SK-N-SH (cell line): Measurements from ENCODE around the gene TSACC. TPM values are rescaled to one million over a fixed set of nuclear protein-coding genes. Genes with fewer than 3 reads are reported as not detected.
"Not testable (repeated sequence)": the region's sequence is repeated elsewhere in the genome, so short reads cannot be mapped to it uniquely, and the experiment has no call there.

Source experiments
- CTCF ChIA-PET: fragments of 300-600, 350-600 bp; formaldehyde crosslinking; extraction: SDS; loops from one replicate; lab custom pipeline; 2021; lab: Yijun Ruan, JAX
- POLR2A ChIA-PET: fragments of 350-600 bp; sonication (Branson Sonifier 250); formaldehyde crosslinking; extraction: SDS; loops from one replicate; lab custom pipeline; 2020; ENCODE audit warnings: antibody characterized with exemption, inconsistent platforms; lab: Yijun Ruan, JAX
- DNase-seq: peaks from one replicate; pipeline ENCODE4 v3.0.0; 2012
- H2AFZ ChIP-seq: fragments of 200-600 bp; sonication (generic); 2 replicates; pipeline ENCODE4 v1.8.1; 2016; ENCODE audit warnings: antibody characterized with exemption, mild to moderate bottlenecking, low read depth
- H3F3A ChIP-seq: fragments of 200-600 bp; sonication (generic); replicated peaks from 2 replicates; pipeline ENCODE3; 2016; ENCODE audit warnings: antibody characterized with exemption, mild to moderate bottlenecking; ENCODE audit not compliant: insufficient read depth
- H3K27ac ChIP-seq, 2 experiments: fragments of 200-500 bp in 1 of 2; fragments of 200-600 bp in 1 of 2; sonication (Bioruptor generic) in 1 of 2; sonication (generic), shearing (Covaris generic) in 1 of 2; 2 replicates each; pipeline versions ENCODE4 v1.5.1 to v1.6.1; 2014 to 2016; ENCODE audit warnings: low read depth in 2 of 2, inconsistent platforms in 1 of 2, low read length in 1 of 2, mild to moderate bottlenecking in 1 of 2, mixed read lengths in 1 of 2
- H3K27me3 ChIP-seq: fragments of 200-600 bp; sonication (generic), shearing (Covaris generic); 2 replicates; pipeline ENCODE4 v1.6.1; 2016; ENCODE audit warnings: mixed run types; ENCODE audit not compliant: insufficient read depth
- H3K36me3 ChIP-seq, 2 experiments: fragments of 200-500 bp in 1 of 2; fragments of 200-600 bp in 1 of 2; sonication (Bioruptor generic) in 1 of 2; sonication (generic) in 1 of 2; replicated peaks in 1 of 2; 2 replicates each; pipeline versions ENCODE3 to v1.5.1; 2014 to 2016; ENCODE audit warnings: low read length in 1 of 2, mild to moderate bottlenecking in 1 of 2; ENCODE audit not compliant: insufficient read depth in 2 of 2, control insufficient read depth in 1 of 2
- H3K4me1 ChIP-seq, 2 experiments: fragments of 200-500 bp in 1 of 2; fragments of 200-600 bp in 1 of 2; sonication (Bioruptor generic) in 1 of 2; sonication (generic), shearing (Covaris generic) in 1 of 2; 2 replicates each; pipeline versions ENCODE4 v1.5.1 to v1.6.1; 2014 to 2016; ENCODE audit warnings: low read depth in 1 of 2, low read length in 1 of 2, mixed run types in 1 of 2; ENCODE audit not compliant: insufficient read depth in 2 of 2, control insufficient read depth in 1 of 2
- H3K4me2 ChIP-seq: fragments of 200-600 bp; sonication (generic), shearing (Covaris generic); 2 replicates; pipeline ENCODE4 v1.6.1; 2017; ENCODE audit warnings: mixed run types
- H3K4me3 ChIP-seq, 2 experiments: fragments of 200-500 bp in 1 of 2; fragments of 200-600 bp in 1 of 2; sonication (Bioruptor generic) in 1 of 2; sonication (generic), shearing (Covaris generic) in 1 of 2; 2 replicates each; pipeline versions ENCODE4 v1.5.1 to v1.8.1; 2014 to 2016; ENCODE audit warnings: low read depth in 2 of 2, inconsistent platforms in 1 of 2, low read length in 1 of 2, mild to moderate bottlenecking in 1 of 2, mixed read lengths in 1 of 2, moderate library complexity in 1 of 2
- H3K79me2 ChIP-seq: fragments of 200-600 bp; sonication (generic); 2 replicates; pipeline ENCODE4 v1.8.1; 2017; ENCODE audit warnings: mild to moderate bottlenecking; ENCODE audit not compliant: insufficient read depth
- H3K9ac ChIP-seq: fragments of 200-600 bp; sonication (generic); 2 replicates; pipeline ENCODE4 v1.6.1; 2017; ENCODE audit warnings: mixed run types
- H3K9me2 ChIP-seq: fragments of 200-600 bp; sonication (generic); 2 replicates; pipeline ENCODE4 v1.6.1; 2017; ENCODE audit warnings: mixed run types
- H3K9me3 ChIP-seq: fragments of 200-600 bp; sonication (generic); 2 replicates; pipeline ENCODE4 v1.6.1; 2017; ENCODE audit warnings: mixed run types, mild to moderate bottlenecking, moderate library complexity
- H4K20me1 ChIP-seq: fragments of 200-600 bp; sonication (generic); 2 replicates; pipeline ENCODE4 v1.6.1; 2017; ENCODE audit warnings: mild to moderate bottlenecking, mixed run types; ENCODE audit not compliant: insufficient read depth
- CTCF ChIP-seq: fragments of 200-600 bp; sonication (generic); IDR thresholded peaks from 2 replicates; pipeline ENCODE4 v1.6.1; 2017; ENCODE audit warnings: antibody characterized with exemption, mild to moderate bottlenecking, moderate library complexity
- IRF3 ChIP-seq: fragments of 150-350 bp; IDR thresholded peaks from 2 replicates; pipeline ENCODE4 v1.6.1; 2016; ENCODE audit warnings: mild to moderate bottlenecking, low read depth, low read length
- JUND ChIP-seq: IDR thresholded peaks from 2 replicates; pipeline ENCODE4 v1.4.0; 2012
- MEF2A ChIP-seq: IDR thresholded peaks from 2 replicates; pipeline ENCODE4 v1.4.0; 2012; ENCODE audit warnings: low read depth, borderline replicate concordance
- NFIC ChIP-seq: IDR thresholded peaks from 2 replicates; pipeline ENCODE4 v1.4.0; 2012; ENCODE audit warnings: borderline replicate concordance
- NRF1 ChIP-seq: IDR thresholded peaks from 2 replicates; pipeline ENCODE4 v1.6.1; 2012; ENCODE audit warnings: low read depth, mild to moderate bottlenecking, low read length
- POLR2AphosphoS5 ChIP-seq: IDR thresholded peaks from 2 replicates; pipeline ENCODE4 v1.6.1; 2012; ENCODE audit warnings: low read depth, low read length
- RAD21 ChIP-seq: IDR thresholded peaks from 2 replicates; pipeline ENCODE4 v1.6.1; 2012; ENCODE audit warnings: mild to moderate bottlenecking, low read length
- REST ChIP-seq: IDR thresholded peaks from 2 replicates; pipeline ENCODE4 v1.6.1; 2012; ENCODE audit warnings: mild to moderate bottlenecking, low read depth, low read length, moderate library complexity
- SIN3A ChIP-seq: IDR thresholded peaks from 2 replicates; pipeline ENCODE4 v1.6.1; 2012; ENCODE audit warnings: low read depth, mild to moderate bottlenecking, low read length, moderate library complexity, borderline replicate concordance
- SMC3 ChIP-seq: IDR thresholded peaks from 2 replicates; pipeline ENCODE4 v1.6.1; 2012; ENCODE audit warnings: low read depth, low read length, improper control_type of control experiment
- TEAD4 ChIP-seq: IDR thresholded peaks from 2 replicates; pipeline ENCODE4 v1.4.0; 2012; ENCODE audit warnings: mild to moderate bottlenecking, borderline replicate concordance; ENCODE audit not compliant: insufficient read depth
- USF1 ChIP-seq: IDR thresholded peaks from 2 replicates; pipeline ENCODE4 v1.4.0; 2012; ENCODE audit warnings: low read depth, borderline replicate concordance
- WGBS: methylation state at CpG from one replicate; pipeline ENCODE4 v1.1.6; 2017; ENCODE audit warnings: low lambda C conversion rate; 5-methylcytosine and 5-hydroxymethylcytosine counted together
- polyA plus RNA-seq, 3 experiments: library from polyadenylated mRNA; depleted of rRNA; stranded (reverse); fragments of >200 nt; gene quantifications; 2 replicates each; pipeline ENCODE4 v1.2.3, GENCODE V29; 2012

Gene TSACC
- polyA plus RNA-seq, 1 of the 3 experiments (the other 2 are of a cell fraction) = 1.5 TPM

- TF ChIP-seq REST = no peak
- TF ChIP-seq USF1 = peak; percentile 65; the same call in 1 of the 2 replicates
- TF ChIP-seq MEF2A = no peak
- TF ChIP-seq NFIC = peak; percentile 80
- TF ChIP-seq CTCF = no peak
- 0 out of 2 replicates have a peak, but pooled peaks have one; percentile 12 for TF ChIP-seq JUND
Measured at GRCh38 chr1:156347331-156347730, 9.0 kb downstream of the TSACC start (continued).

- H3K4me2 ChIP-seq, H3K9me3 ChIP-seq, H3K4me1 ChIP-seq, H3K79me2 ChIP-seq, POLR2A ChIA-PET, H3K27me3 ChIP-seq, H4K20me1 ChIP-seq, H3K4me3 ChIP-seq, H3K36me3 ChIP-seq, H3K27ac ChIP-seq, H2AFZ ChIP-seq, H3K9ac ChIP-seq, H3K9me2 ChIP-seq, H3F3A ChIP-seq, DNase-seq: not testable (repeated sequence)
- CTCF ChIA-PET = interaction anchor here (0.6 to 1.5 kb wide), 4 partner anchors 32 to 337 kb away, joined by 3 to 6 read pairs (median 4); no protein-coding TSS in a partner anchor
- WGBS = 91% methylated on average over 13 of the region's 13 CpGs
Measured at GRCh38 chr1:156352481-156352880, 14.2 kb downstream of the TSACC start.

- H3K9me3 ChIP-seq = no peaks in the 10 kb centered on the region
- no peaks in the 10 kb centered on the region for H3F3A ChIP-seq
- H3K27me3 ChIP-seq = peaks cover 5% of the 10 kb centered on the region; the same call in 1 of the 2 replicates
- DNase-seq = no peak
- no peaks in the 10 kb centered on the region for H3K36me3 ChIP-seq
- no peaks in the 10 kb centered on the region; a peak in 1 of 4 replicates for H3K4me1 ChIP-seq
- no peak overlapping the region for H3K4me2 ChIP-seq
- ChIA-PET CTCF (interaction anchor here (0.6 to 0.7 kb wide), 2 partner anchors 29 to 59 kb away, joined by 3 read pairs; no protein-coding TSS in a partner anchor), POLR2A (no interaction called here)
- no peak overlapping the region for H3K27ac ChIP-seq
- no peaks in the 10 kb centered on the region for H4K20me1 ChIP-seq
- H2AFZ ChIP-seq = no peak overlapping the region
- no peak overlapping the region for H3K4me3 ChIP-seq
- no peaks in the 10 kb centered on the region for H3K79me2 ChIP-seq
- H3K9me2 ChIP-seq = no peaks in the 10 kb centered on the region
- WGBS = 72% methylated on average over 6 of the region's 6 CpGs
- no peak overlapping the region for H3K9ac ChIP-seq
- TF ChIP-seq USF1 (no peak), SMC3 (no peak), TEAD4 (no peak), SIN3A (no peak), MEF2A (no peak), NRF1 (no peak), POLR2AphosphoS5 (no peak), JUND (no peak), IRF3 (no peak), RAD21 (no peak)
Measured at GRCh38 chr1:156356262-156356874, 18.0 kb downstream of the TSACC start.
